ENCODE data around the gene ZNF254. TPM values are rescaled to one million over a fixed set of nuclear protein-coding genes. Genes with fewer than 3 reads are reported as not detected.
"Not testable (repeated sequence)": the region's sequence is repeated elsewhere in the genome, so short reads cannot be mapped to it uniquely, and the experiment has no call there.

The ZNF254 gene
- total RNA-seq, result 10 to 100 TPM in 1 of 2 experiments, 1 to 10 TPM in 1; 9.9 to 10.2 TPM

DNA sequence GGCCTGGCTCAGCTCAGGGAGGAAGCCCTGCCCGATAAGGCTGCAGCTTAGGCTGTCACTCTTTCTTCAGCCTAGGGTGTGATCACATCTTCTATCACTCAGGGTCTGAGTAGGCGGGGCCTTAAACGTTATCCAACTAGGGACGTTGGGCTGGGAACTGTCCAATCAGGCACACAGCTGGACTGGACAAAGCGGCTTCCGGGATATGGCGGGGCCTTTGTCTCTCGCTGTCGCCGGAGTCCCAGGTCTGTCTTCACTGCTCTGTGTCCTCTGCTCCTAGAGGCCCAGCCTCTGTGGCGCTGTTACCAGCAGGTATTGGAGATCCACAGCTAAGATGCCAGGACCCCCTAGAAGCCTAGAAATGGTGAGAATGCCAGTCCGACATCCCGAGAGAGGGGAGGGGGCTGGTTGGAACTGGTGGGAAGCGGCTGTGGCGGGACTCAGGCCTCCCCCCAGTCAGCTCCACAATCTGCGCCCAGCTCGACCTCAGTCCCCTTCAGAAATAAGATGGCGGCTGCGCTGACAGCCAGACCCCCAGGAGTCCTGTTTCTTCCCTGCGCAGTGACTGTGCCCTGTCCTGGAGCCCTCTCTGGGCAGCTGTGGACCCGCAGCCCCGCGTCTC lies at the start of gene ZNF254:
ZNF254 (plus strand) TSS at position 214 of the 622 bp plus-strand sequence; CDS start at position 335, 121 bp downstream.
- peaks cover 11% of the 10 kb centered on the region for H3K9me3 Mint-ChIP-seq
- POLR2A ChIA-PET, result interaction anchor here (0.7 to 3.0 kb wide), 9 partner anchors 10 to 692 kb away, joined by 3 to 42 read pairs (median 7); partner anchors contain the start of genes ZNF675, ZNF681, ZNF726 and ZNF91
- H3K36me3 Mint-ChIP-seq (ENCODE audit: low read depth), result peaks cover 31% of the 10 kb centered on the region
- peak within 1 kb of the TSS; percentile 93 for H3K4me3 Mint-ChIP-seq
- DNase-seq, result peak; percentile 85
- peaks cover 11% of the 10 kb centered on the region for H3K4me1 Mint-ChIP-seq
- H3K27ac Mint-ChIP-seq, result peak within 1 kb of the TSS; percentile 92
- no peaks in the 10 kb centered on the region for H3K27me3 Mint-ChIP-seq
- CTCF ChIA-PET, result interaction anchor here (1.1 to 1.4 kb wide), 3 partner anchors 11 to 54 kb away, joined by 3 to 4 read pairs (median 4); no protein-coding TSS in a partner anchor

DNA sequence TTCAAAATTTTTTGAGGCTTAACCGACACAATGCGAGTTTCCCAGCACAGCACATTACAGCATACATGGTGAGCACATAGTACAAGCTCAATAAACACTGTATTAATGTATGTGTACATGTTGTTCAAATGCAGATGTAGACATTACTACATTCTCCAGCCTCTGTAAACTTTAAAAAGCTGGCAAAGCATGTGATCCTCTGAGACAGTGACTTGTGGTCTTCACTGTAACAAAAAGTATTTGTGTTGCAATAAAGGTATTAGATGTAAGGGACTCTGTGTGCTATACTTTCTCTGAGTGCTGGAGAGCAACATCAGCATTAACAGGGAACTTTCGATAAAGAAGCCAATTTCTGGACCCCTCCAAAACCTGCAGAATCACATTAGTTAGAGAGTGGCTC lies 46.4 kb upstream of the ZNF254 start:
- H3K27ac Mint-ChIP-seq, result no peak overlapping the region
- DNase-seq, result no peak
- H3K27me3 Mint-ChIP-seq, result no peaks in the 10 kb centered on the region
- CTCF ChIA-PET, result no interaction called here
- H3K4me1 Mint-ChIP-seq, result peaks cover 7% of the 10 kb centered on the region
- H3K36me3 Mint-ChIP-seq (ENCODE audit: low read depth), result peaks cover 65% of the 10 kb centered on the region
- no peak overlapping the region for H3K4me3 Mint-ChIP-seq
- POLR2A ChIA-PET, result no interaction called here
- peaks cover 40% of the 10 kb centered on the region for H3K9me3 Mint-ChIP-seq

- H3K27me3 Mint-ChIP-seq, H3K27ac Mint-ChIP-seq, DNase-seq, H3K4me1 Mint-ChIP-seq, CTCF ChIA-PET, POLR2A ChIA-PET, H3K4me3 Mint-ChIP-seq: not testable (repeated sequence)
- peaks cover 37% of the 10 kb centered on the region for H3K9me3 Mint-ChIP-seq
- peaks cover 63% of the 10 kb centered on the region for H3K36me3 Mint-ChIP-seq (ENCODE audit: low read depth)
Observed at GRCh38 chr19:24041326-24041725, 45.7 kb upstream of the ZNF254 start.

GRCh38 chr19:24046550-24046949 lies 40.4 kb upstream of the ZNF254 start:
- Mint-ChIP-seq H3K27ac (no peak overlapping the region), H3K9me3 (peaks cover 22% of the 10 kb centered on the region), H3K4me3 (no peak overlapping the region), H3K36me3 (ENCODE audit: low read depth) (peaks cover 80% of the 10 kb centered on the region), H3K4me1 (no peaks in the 10 kb centered on the region), H3K27me3 (no peaks in the 10 kb centered on the region)
- no peak for DNase-seq
- ChIA-PET CTCF (no interaction called here), POLR2A (interaction anchor here (4.8 kb wide), 1 partner anchor 12 kb away, joined by 19 read pairs; no protein-coding TSS in a partner anchor)

- Mint-ChIP-seq H3K4me1 (no peaks in the 10 kb centered on the region), H3K36me3 (ENCODE audit: low read depth) (peaks cover 84% of the 10 kb centered on the region), H3K9me3 (peaks cover 17% of the 10 kb centered on the region), H3K27ac (no peak overlapping the region), H3K4me3 (no peak overlapping the region), H3K27me3 (no peaks in the 10 kb centered on the region)
- CTCF ChIA-PET, result no interaction called here
- POLR2A ChIA-PET, result interaction anchor here (0.9 kb wide), 1 partner anchor 14 kb away, joined by 3 read pairs; no protein-coding TSS in a partner anchor
- no peak for DNase-seq
Observed at GRCh38 chr19:24048261-24048660, 38.7 kb upstream of the ZNF254 start.

DNA sequence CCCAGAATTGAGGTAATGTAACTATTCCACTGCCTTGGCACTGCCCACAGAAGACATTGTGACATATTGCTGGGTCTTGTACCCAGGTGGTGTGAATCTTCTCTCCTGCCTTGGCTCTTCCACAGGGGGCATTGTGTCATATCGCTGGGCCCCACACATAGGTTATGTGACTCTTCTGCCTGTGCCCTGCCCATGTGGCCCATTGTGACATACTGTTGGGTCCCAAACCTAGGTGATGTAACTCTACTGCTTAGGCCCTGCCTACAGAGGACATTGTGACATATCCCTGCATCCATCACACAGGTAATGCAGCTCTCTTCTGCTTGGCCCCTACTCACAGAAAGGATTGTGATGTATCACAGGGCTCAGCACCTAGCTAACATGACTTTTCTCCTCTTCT lies 37.5 kb upstream of the ZNF254 start:
- CTCF ChIA-PET, result no interaction called here
- no peak overlapping the region for H3K4me3 Mint-ChIP-seq
- H3K4me1 Mint-ChIP-seq, result peaks cover 11% of the 10 kb centered on the region
- peaks cover 91% of the 10 kb centered on the region for H3K36me3 Mint-ChIP-seq (ENCODE audit: low read depth)
- no peaks in the 10 kb centered on the region for H3K27me3 Mint-ChIP-seq
- no peak overlapping the region for H3K27ac Mint-ChIP-seq
- H3K9me3 Mint-ChIP-seq, result peaks cover 17% of the 10 kb centered on the region
- POLR2A ChIA-PET, result no interaction called here
- no peak for DNase-seq

- DNase-seq, result no peak
- ChIA-PET POLR2A (no interaction called here), CTCF (no interaction called here)
- H3K4me1 Mint-ChIP-seq, result peaks cover 13% of the 10 kb centered on the region
- H3K27ac Mint-ChIP-seq, result no peak overlapping the region
- no peaks in the 10 kb centered on the region for H3K27me3 Mint-ChIP-seq
- no peak overlapping the region for H3K4me3 Mint-ChIP-seq
- peaks cover 86% of the 10 kb centered on the region for H3K36me3 Mint-ChIP-seq (ENCODE audit: low read depth)
- H3K9me3 Mint-ChIP-seq, result peaks cover 13% of the 10 kb centered on the region
Observed at GRCh38 chr19:24051516-24051915, 35.5 kb upstream of the ZNF254 start.

GRCh38 chr19:24052811-24053210 lies 34.2 kb upstream of the ZNF254 start:
- POLR2A ChIA-PET, result no interaction called here
- Mint-ChIP-seq H3K27ac (no peak overlapping the region), H3K36me3 (ENCODE audit: low read depth) (peaks cover 77% of the 10 kb centered on the region)

DNA sequence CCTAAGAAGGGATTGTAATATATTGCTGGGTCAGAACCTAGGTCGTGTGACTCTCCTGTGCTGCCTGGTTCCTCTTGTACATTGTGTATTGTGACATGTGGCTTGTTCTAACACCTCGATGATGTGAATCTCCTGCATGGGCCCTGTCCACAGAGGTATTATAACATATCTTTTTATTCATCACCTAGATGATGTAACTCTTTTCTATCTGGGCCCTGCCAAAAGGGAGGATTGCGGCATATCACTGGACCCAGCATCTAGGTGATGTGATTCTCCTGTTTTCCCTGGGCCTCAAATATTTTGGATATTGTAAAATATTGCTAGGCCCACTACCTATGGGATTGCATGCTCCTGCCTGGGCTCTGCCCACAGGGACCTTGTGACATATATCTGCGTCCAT lies 33.4 kb upstream of the ZNF254 start:
- ChIA-PET CTCF (no interaction called here), POLR2A (interaction anchor here (1.0 kb wide), 2 partner anchors 20 to 33 kb away, joined by 3 read pairs; partner anchors contain the start of gene ZNF254)
- Mint-ChIP-seq H3K4me3 (no peak overlapping the region), H3K27ac (no peak overlapping the region), H3K9me3 (peaks cover 12% of the 10 kb centered on the region), H3K4me1 (peaks cover 13% of the 10 kb centered on the region), H3K36me3 (ENCODE audit: low read depth) (peaks cover 73% of the 10 kb centered on the region), H3K27me3 (no peaks in the 10 kb centered on the region)
- no peak for DNase-seq

More at GRCh38 chr19:24052811-24053210, 34.2 kb upstream of the ZNF254 start:
- peaks cover 13% of the 10 kb centered on the region for H3K4me1 Mint-ChIP-seq
- H3K4me3 Mint-ChIP-seq, result no peak overlapping the region
- CTCF ChIA-PET, result no interaction called here
- H3K27me3 Mint-ChIP-seq, result no peaks in the 10 kb centered on the region
- no peak for DNase-seq
- peaks cover 13% of the 10 kb centered on the region for H3K9me3 Mint-ChIP-seq

DNA sequence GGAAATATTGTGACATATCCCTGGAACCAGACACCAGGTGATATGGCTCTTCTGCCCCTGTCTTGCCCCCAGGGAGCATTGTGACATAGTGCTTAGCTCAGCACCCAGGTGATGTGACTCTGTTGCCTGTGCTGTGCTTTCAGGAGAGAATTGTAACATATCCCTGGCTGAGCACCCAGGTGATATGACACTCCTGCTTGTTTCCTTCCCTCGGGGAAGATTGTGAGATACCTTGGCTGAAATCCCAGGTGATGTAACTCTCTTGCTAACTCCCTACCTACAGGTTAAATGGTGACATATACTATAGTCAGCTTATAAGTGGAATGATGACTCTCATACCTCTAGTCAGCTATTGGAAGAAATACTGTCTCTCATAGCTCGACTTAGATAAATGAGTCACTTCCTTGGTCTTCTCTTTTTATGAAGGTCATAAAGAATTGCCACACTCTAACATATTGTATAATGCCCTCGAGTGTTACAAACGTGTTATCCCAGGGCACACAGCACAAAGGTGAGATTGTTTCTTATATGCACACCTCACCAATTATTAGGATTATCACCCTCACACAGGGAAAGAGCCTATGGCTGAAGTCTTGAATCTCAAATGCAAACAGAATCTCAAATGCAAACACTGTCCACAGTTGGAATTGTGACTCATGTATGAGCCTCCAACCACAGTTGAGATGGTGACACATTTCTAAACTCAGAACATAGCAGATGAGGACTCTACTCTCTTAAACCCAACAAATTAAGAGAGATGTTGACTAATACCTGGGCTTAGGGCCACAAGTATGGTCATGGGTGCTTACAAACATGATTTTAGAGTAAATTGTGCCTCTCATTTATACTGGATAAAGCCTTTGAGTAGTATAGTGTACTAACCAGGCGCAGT lies 32.7 kb upstream of the ZNF254 start:
- no peak overlapping the region for H3K4me3 Mint-ChIP-seq
- peaks cover 73% of the 10 kb centered on the region for H3K36me3 Mint-ChIP-seq (ENCODE audit: low read depth)
- no peaks in the 10 kb centered on the region for H3K27me3 Mint-ChIP-seq
- H3K27ac Mint-ChIP-seq, result peak overlapping the region; percentile 79
- ChIA-PET POLR2A (interaction anchor here (1.0 kb wide), 2 partner anchors 20 to 32 kb away, joined by 3 read pairs; partner anchors contain the start of gene ZNF254), CTCF (no interaction called here)
- H3K9me3 Mint-ChIP-seq, result peaks cover 13% of the 10 kb centered on the region
- H3K4me1 Mint-ChIP-seq, result peaks cover 13% of the 10 kb centered on the region
- DNase-seq, result no peak

DNA sequence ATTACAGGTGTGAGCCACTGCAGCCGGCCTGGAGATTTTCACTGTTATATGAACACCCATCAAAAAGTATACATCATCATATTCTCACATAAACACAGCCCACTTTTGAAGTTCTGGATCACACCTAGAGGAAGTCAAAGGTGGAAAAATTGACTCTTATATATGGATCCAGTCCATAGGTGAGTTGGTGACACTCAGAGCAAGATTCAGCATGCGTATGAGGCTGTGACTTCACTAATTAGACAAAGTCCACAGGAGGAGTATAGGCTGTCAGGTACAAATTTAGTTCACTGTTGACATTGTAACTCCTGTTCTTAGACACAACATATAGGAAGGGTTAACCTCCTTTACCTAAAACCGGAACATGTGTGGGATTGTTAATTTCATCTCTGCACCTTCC lies 31.4 kb upstream of the ZNF254 start:
- H3K4me3 Mint-ChIP-seq, result no peak overlapping the region
- H3K36me3 Mint-ChIP-seq (ENCODE audit: low read depth), result peaks cover 74% of the 10 kb centered on the region
- peaks cover 17% of the 10 kb centered on the region for H3K9me3 Mint-ChIP-seq
- CTCF ChIA-PET, result no interaction called here
- H3K27me3 Mint-ChIP-seq, result no peaks in the 10 kb centered on the region
- POLR2A ChIA-PET, result no interaction called here
- H3K4me1 Mint-ChIP-seq, result peaks cover 13% of the 10 kb centered on the region
- no peak overlapping the region for H3K27ac Mint-ChIP-seq
- no peak for DNase-seq

- POLR2A ChIA-PET, result no interaction called here
- Mint-ChIP-seq H3K27me3 (no peaks in the 10 kb centered on the region), H3K4me1 (peaks cover 13% of the 10 kb centered on the region), H3K9me3 (peaks cover 18% of the 10 kb centered on the region), H3K4me3 (no peak overlapping the region), H3K27ac (no peak overlapping the region), H3K36me3 (ENCODE audit: low read depth) (peaks cover 69% of the 10 kb centered on the region)
- CTCF ChIA-PET, result no interaction called here
- no peak for DNase-seq
Observed at GRCh38 chr19:24057144-24057543, 29.8 kb upstream of the ZNF254 start.

DNA sequence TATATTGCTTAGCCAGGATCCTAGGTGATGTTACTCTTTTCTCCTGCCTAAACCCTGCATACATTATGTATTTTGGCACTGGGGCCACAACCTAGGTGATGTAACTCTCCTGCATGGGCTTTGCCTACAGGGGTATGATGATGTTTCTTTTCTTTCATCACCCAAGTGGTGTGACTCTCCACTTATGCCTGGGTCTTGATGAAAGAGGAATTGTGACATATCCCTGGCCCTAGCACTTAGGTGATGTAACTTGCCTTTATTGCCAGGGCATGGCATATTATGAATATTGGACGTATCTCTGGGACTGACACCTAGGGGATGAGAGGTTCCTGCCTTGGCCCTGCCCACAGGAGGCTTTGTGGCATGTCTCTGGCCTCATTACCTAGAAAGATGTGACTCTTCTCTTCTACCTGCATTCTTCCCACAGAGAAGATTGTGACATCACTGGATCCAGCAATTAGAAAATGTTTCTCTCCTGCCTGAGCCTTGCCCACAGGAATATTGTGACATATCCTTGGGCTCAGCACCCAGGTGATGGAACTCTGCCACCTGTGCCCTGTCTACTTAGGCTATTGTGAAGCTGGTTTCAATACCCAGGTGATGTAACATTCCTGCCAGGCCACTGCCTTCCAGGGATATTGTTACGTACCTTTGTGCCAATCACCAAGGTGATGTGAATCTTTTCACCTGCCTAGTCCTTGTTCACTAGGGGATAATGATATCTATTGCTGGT lies 27.3 kb upstream of the ZNF254 start:
- peaks cover 15% of the 10 kb centered on the region for H3K9me3 Mint-ChIP-seq
- H3K36me3 Mint-ChIP-seq (ENCODE audit: low read depth), result peaks cover 46% of the 10 kb centered on the region

More for the DNA sequence above, 27.3 kb upstream of the ZNF254 start:
- Mint-ChIP-seq H3K27me3 (no peaks in the 10 kb centered on the region), H3K4me3 (no peak overlapping the region), H3K27ac (no peak overlapping the region), H3K4me1 (peaks cover 2% of the 10 kb centered on the region)
- no peak for DNase-seq
- CTCF ChIA-PET, result no interaction called here
- POLR2A ChIA-PET, result no interaction called here
